ENCODE data around the gene TAS2R38.

Gene TAS2R38

DNA sequence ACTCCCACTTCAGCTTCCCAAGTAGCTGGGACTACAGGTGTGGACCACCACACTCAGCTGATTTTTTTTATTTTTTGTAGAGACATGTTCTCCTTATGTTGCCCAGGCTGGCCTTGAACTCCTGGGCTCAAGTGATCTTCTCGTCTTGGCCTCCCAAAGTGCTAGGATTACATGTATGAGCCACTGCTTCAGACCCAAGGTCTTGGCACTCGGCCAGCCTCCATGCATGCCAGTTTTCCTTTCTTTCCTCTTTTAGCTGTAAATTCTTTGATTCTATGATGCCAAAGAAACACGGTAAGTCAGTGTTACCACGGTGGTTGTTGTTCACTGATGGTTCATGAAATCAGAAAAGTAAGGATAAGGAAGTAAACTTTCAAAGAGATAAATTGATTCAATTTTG is 19.1 kb upstream of the TAS2R38 start:
- no peak for TF ChIP-seq CTCF (IDR thresholded peaks at IDR 0.05; ENCODE audit: low read length)
- no peak for TF ChIP-seq EZH2 (IDR thresholded peaks at IDR 0.05; ENCODE audit: borderline replicate concordance, low read length)
- no peak overlapping the region for H3K27ac ChIP-seq (ENCODE audit: low read depth, low read length, poor library complexity, severe bottlenecking)
- no peaks in the 10 kb centered on the region for H3K27me3 ChIP-seq (ENCODE audit: insufficient read depth, low read length)
- no peak overlapping the region for H3K4me3 ChIP-seq (ENCODE audit: low read depth, low read length, poor library complexity, severe bottlenecking)
- no peaks in the 10 kb centered on the region for H3K79me2 ChIP-seq (ENCODE audit: insufficient read depth, low read length)
- no peaks in the 10 kb centered on the region for H3K9me2 ChIP-seq (ENCODE audit: low read depth, low read length)
- H3K4me1 ChIP-seq (ENCODE audit: insufficient read depth, low read length, severe bottlenecking) = no peaks in the 10 kb centered on the region
- no peaks in the 10 kb centered on the region for H3F3A ChIP-seq (ENCODE audit: insufficient read depth, low read length)
- H4K20me1 ChIP-seq (ENCODE audit: insufficient read depth, low read length) = no peaks in the 10 kb centered on the region
- no peaks in the 10 kb centered on the region for H3K36me3 ChIP-seq (ENCODE audit: insufficient read depth, low read length)
- no peaks in the 10 kb centered on the region for H3K9me3 ChIP-seq (ENCODE audit: low read length)
- no peak overlapping the region for H2AFZ ChIP-seq (ENCODE audit: low read length)
- no peak overlapping the region for H3K9ac ChIP-seq (ENCODE audit: low read length)
- H3K4me2 ChIP-seq (ENCODE audit: low read length) = no peak overlapping the region

GRCh38 chr7:141992156-141992555 is 18.6 kb upstream of the TAS2R38 start:
- H4K20me1 ChIP-seq (ENCODE audit: insufficient read depth, low read length) = no peaks in the 10 kb centered on the region
- no peaks in the 10 kb centered on the region for H3K9me2 ChIP-seq (ENCODE audit: low read depth, low read length)
- H3K9ac ChIP-seq (ENCODE audit: low read length) = no peak overlapping the region
- no peaks in the 10 kb centered on the region for H3K27me3 ChIP-seq (ENCODE audit: insufficient read depth, low read length)
- no peak overlapping the region for H3K4me3 ChIP-seq (ENCODE audit: low read depth, low read length, poor library complexity, severe bottlenecking)
- TF ChIP-seq EZH2 (IDR thresholded peaks at IDR 0.05; ENCODE audit: borderline replicate concordance, low read length) = no peak
- TF ChIP-seq CTCF (IDR thresholded peaks at IDR 0.05; ENCODE audit: low read length) = no peak
- no peak overlapping the region for H2AFZ ChIP-seq (ENCODE audit: low read length)
- no peaks in the 10 kb centered on the region for H3K4me1 ChIP-seq (ENCODE audit: insufficient read depth, low read length, severe bottlenecking)
- H3K4me2 ChIP-seq (ENCODE audit: low read length) = no peak overlapping the region
- no peaks in the 10 kb centered on the region for H3K36me3 ChIP-seq (ENCODE audit: insufficient read depth, low read length)
- H3F3A ChIP-seq (ENCODE audit: insufficient read depth, low read length) = no peaks in the 10 kb centered on the region
- H3K79me2 ChIP-seq (ENCODE audit: insufficient read depth, low read length) = no peaks in the 10 kb centered on the region
- H3K9me3 ChIP-seq (ENCODE audit: low read length) = no peaks in the 10 kb centered on the region
- no peak overlapping the region for H3K27ac ChIP-seq (ENCODE audit: low read depth, low read length, poor library complexity, severe bottlenecking)

DNA sequence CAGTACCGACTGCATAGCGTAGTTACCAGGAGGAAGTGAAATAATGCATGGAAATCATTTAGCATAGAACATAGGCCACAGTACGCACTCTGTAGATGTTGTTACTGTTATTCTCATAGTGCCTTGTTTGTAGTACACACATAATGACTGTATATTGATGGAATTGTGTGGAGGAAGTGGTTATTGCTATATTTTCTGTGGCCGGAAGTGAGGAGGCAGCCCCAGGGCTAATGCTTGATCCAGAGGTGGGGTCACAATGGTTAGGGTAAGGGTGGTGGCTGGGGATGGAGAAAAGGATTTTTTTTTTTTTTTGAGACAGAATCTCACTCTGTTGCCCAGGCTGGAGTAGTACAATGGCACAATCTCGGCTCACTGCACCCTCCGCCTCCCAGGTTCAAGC is 17.6 kb upstream of the TAS2R38 start:
- H3K79me2 ChIP-seq (ENCODE audit: insufficient read depth, low read length) = no peaks in the 10 kb centered on the region
- H3K4me3 ChIP-seq (ENCODE audit: low read depth, low read length, poor library complexity, severe bottlenecking) = no peak overlapping the region
- no peaks in the 10 kb centered on the region for H3K4me1 ChIP-seq (ENCODE audit: insufficient read depth, low read length, severe bottlenecking)
- H3K9ac ChIP-seq (ENCODE audit: low read length) = no peak overlapping the region
- H4K20me1 ChIP-seq (ENCODE audit: insufficient read depth, low read length) = no peaks in the 10 kb centered on the region
- H3K9me3 ChIP-seq (ENCODE audit: low read length) = no peaks in the 10 kb centered on the region
- H3K27ac ChIP-seq (ENCODE audit: low read depth, low read length, poor library complexity, severe bottlenecking) = no peak overlapping the region
- no peak overlapping the region for H2AFZ ChIP-seq (ENCODE audit: low read length)
- TF ChIP-seq CTCF (IDR thresholded peaks at IDR 0.05; ENCODE audit: low read length) = no peak
- TF ChIP-seq EZH2 (IDR thresholded peaks at IDR 0.05; ENCODE audit: borderline replicate concordance, low read length) = no peak
- H3K9me2 ChIP-seq (ENCODE audit: low read depth, low read length) = no peaks in the 10 kb centered on the region
- H3K27me3 ChIP-seq (ENCODE audit: insufficient read depth, low read length) = no peaks in the 10 kb centered on the region
- H3K4me2 ChIP-seq (ENCODE audit: low read length) = no peak overlapping the region
- no peaks in the 10 kb centered on the region for H3F3A ChIP-seq (ENCODE audit: insufficient read depth, low read length)
- H3K36me3 ChIP-seq (ENCODE audit: insufficient read depth, low read length) = no peaks in the 10 kb centered on the region
